VCaP (cell line): Measurements from ENCODE around the gene SLC25A45.
A peak's percentile ranks its signal among the peaks of the same experiment; 100 is the strongest.

Source experiments
- H3K27ac ChIP-seq: fragments of 450-650 bp; 2 replicates; pipeline ENCODE4 v1.5.1; 2017
- CTCF ChIP-seq: fragments of 450-650 bp; conservative IDR thresholded peaks from 2 replicates; pipeline ENCODE4 v1.5.1; 2017; ENCODE audit warnings: mild to moderate bottlenecking, moderate library complexity

The SLC25A45 gene

GRCh38 chr11:65419460-65419771, 37.0 kb upstream of the SLC25A45 start:
- H3K27ac ChIP-seq, result peak overlapping the region; percentile 100
- no peak for TF ChIP-seq CTCF

GRCh38 chr11:65418681-65419459, 36.4 kb upstream of the SLC25A45 start:
- H3K27ac ChIP-seq, result peak overlapping the region; percentile 100
- TF ChIP-seq CTCF, result no peak

GRCh38 chr11:65418431-65418680, 35.9 kb upstream of the SLC25A45 start:
- no peak for TF ChIP-seq CTCF
- H3K27ac ChIP-seq, result peak overlapping the region; percentile 100

- H3K27ac ChIP-seq, result peak overlapping the region; percentile 100
- no peak for TF ChIP-seq CTCF
These were observed 35.4 kb upstream of the SLC25A45 start for GRCh38 chr11:65417702-65418430.

- H3K27ac ChIP-seq, result peak overlapping the region; percentile 100
- no peak for TF ChIP-seq CTCF
These were observed 34.6 kb upstream of the SLC25A45 start for GRCh38 chr11:65416841-65417701.

GRCh38 chr11:65416341-65416824, 33.9 kb upstream of the SLC25A45 start:
- H3K27ac ChIP-seq, result peak overlapping the region; percentile 100
- peak; percentile 100 for TF ChIP-seq CTCF
